Omental fat pad (tissue), 4 donors: Measurements from ENCODE around the gene LVRN. TPM values are rescaled to one million over a fixed set of nuclear protein-coding genes. Genes with fewer than 3 reads are reported as not detected.

ENCODE experiments used
- ATAC-seq: fragments of 150-250 bp; one replicate; pipeline ENCODE4 v1.9.1; 2016; ENCODE audit warnings: mild to moderate bottlenecking, moderate library complexity; ENCODE audit not compliant: low FRiP score
- DNase-seq: peaks from one replicate; pipeline ENCODE4 v3.0.0-alpha.2; 2019; ENCODE audit warnings: low spot score
- total RNA-seq, 4 donors: library from RNA; depleted of rRNA; stranded (reverse); fragments of >200 nt; gene quantifications; one replicate each; pipeline ENCODE4 v1.1.0, GENCODE V29; 2016
- TF ChIP-seq, protein P1 (sequence below), 3 donors: fragments of 450-650 bp; IDR thresholded peaks; one replicate each; pipeline ENCODE4 v1.5.1; 2016 to 2017; ENCODE audit warnings: antibody characterized with exemption in 3 of 3, mild to moderate bottlenecking in 3 of 3, moderate library complexity in 2 of 3

The LVRN gene
- total RNA-seq, 4 donors from 2014 or later: 14.9 to 39.7 (median 24.8) TPM

DNA sequence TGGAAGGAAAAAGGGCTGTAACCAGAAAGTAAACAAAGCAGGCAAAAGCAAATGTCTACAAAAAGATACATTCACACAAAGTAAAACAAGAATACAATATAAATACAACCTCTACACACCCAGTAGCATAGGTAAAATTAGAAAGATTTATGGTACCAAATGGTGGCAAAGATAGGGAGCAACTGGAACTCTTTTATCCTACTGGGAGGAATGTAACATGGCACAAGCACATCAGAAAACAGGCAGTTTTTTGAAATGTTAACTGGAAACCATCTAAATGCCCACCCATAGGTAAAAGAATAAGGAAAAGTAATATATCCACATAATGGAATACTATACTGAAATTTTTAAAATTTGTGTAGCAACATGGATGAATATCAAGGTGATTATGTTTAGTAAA, 61.3 kb downstream of the LVRN start:
- ATAC-seq (no peak), DNase-seq (no peak)
- TF ChIP-seq, protein P1, sequence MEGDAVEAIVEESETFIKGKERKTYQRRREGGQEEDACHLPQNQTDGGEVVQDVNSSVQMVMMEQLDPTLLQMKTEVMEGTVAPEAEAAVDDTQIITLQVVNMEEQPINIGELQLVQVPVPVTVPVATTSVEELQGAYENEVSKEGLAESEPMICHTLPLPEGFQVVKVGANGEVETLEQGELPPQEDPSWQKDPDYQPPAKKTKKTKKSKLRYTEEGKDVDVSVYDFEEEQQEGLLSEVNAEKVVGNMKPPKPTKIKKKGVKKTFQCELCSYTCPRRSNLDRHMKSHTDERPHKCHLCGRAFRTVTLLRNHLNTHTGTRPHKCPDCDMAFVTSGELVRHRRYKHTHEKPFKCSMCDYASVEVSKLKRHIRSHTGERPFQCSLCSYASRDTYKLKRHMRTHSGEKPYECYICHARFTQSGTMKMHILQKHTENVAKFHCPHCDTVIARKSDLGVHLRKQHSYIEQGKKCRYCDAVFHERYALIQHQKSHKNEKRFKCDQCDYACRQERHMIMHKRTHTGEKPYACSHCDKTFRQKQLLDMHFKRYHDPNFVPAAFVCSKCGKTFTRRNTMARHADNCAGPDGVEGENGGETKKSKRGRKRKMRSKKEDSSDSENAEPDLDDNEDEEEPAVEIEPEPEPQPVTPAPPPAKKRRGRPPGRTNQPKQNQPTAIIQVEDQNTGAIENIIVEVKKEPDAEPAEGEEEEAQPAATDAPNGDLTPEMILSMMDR (IDR thresholded peaks at IDR 0.05): no peak

- TF ChIP-seq, protein P1 (IDR thresholded peaks at IDR 0.05): no peak
- ATAC-seq (no peak), DNase-seq (no peak)
Measured at GRCh38 chr5:116025866-116026265, 63.6 kb downstream of the LVRN start.

- DNase-seq (peak; percentile 27), ATAC-seq (peak; percentile 82)
- TF ChIP-seq, protein P1 (IDR thresholded peaks at IDR 0.05): no peak
Measured at GRCh38 chr5:116032094-116032517, 69.8 kb downstream of the LVRN start, which contains the start of gene ARL14EPL. Gene ARL14EPL, plus strand, starts transcription at chr5:116032472. Its CDS starts 18,994 bp downstream, at chr5:116051466.

GRCh38 chr5:116032991-116033390, 70.7 kb downstream of the LVRN start:
- DNase-seq: no peak
- no peak for ATAC-seq
- TF ChIP-seq, protein P1 (IDR thresholded peaks at IDR 0.05): no peak

DNA sequence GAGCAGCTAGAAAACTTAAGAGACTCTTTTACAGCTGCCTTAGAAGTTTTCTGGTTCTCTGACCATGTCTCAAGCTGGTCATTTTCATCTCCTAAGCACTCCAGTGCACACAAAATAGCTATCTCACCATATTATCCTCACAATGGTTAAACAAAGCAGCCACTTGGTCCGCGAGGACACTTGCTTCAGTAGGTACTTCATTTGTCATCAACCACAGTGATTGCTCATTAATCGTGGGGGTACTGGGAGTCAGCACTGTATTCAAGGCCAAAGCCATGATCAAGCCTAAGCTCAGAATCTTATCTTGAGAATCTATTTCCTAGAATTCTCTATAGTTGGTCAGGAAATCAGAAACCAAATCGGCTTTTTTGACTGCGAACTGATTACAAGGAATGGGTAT, 72.8 kb downstream of the LVRN start:
- DNase-seq (no peak), ATAC-seq (no peak)
- TF ChIP-seq, protein P1 (IDR thresholded peaks at IDR 0.05): no peak

DNA sequence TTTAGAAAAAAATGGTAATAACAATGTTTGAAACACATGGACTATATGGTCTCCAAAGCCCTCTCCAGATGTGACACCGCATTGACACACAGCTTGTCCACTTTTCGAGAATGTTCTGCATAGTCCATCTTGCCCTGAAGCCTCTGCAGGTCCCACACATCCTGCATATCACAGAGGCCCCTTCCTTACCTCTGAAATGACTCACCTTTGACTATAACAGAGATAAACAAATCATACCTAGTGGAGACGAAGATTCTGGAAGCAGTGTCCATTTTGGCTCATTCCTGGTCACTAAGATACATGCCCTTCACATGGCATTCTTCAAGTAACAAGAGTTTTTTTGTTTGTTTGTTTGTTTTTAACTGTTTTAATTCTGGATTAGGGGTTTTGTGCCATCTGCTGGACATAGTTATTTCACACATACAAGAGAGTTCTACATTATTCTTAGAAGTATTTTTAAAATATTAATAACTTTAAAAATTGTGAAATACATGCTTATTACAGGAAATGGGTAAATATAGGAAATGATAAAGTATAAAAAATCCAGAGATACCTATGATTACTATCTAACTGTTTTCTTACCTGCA, 75.1 kb downstream of the LVRN start:
- no peak for ATAC-seq
- TF ChIP-seq, protein P1 (IDR thresholded peaks at IDR 0.05): no peak
- DNase-seq: no peak

DNA sequence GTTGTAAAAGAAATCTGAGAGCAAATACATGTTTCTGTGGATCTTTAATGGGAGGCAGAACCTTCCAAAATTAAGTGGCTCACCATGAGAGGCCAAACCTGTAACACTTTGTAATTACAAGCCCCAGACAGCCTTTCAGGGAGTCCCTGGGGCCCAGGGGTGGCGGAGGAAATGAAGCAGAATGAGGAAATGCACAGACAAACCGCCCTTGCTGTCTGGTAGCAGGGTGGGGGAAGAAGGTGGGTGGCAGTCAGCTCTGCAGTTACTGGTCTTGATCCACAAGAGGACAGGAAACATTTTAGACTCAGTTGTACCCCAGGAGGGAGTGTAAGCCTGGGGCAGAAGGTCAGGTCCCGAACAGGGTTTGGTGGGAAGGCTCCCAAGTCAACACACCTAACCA, 76.5 kb downstream of the LVRN start:
- no peak for ATAC-seq
- TF ChIP-seq, protein P1 (IDR thresholded peaks at IDR 0.05): no peak
- no peak for DNase-seq
